HEK293T (cell line): ENCODE results near the gene OSTC.

Source experiments
- BHLHE40 ChIP-seq: fragments of 450-650 bp; IDR thresholded peaks from 2 replicates; pipeline ENCODE4 v1.6.1; 2016; ENCODE audit warnings: mild to moderate bottlenecking, moderate library complexity, borderline replicate concordance
- FOXK2 ChIP-seq: fragments of 450-650 bp; IDR thresholded peaks from 2 replicates; pipeline ENCODE4 v1.6.1; 2016; ENCODE audit warnings: mild to moderate bottlenecking
- FOXM1 ChIP-seq: fragments of 450-650 bp; IDR thresholded peaks from 2 replicates; pipeline ENCODE4 v1.6.1; 2017; ENCODE audit warnings: mild to moderate bottlenecking, borderline replicate concordance
- LEF1 ChIP-seq: fragments of 450-650 bp; IDR thresholded peaks from 2 replicates; pipeline ENCODE4 v1.6.1; 2017; ENCODE audit warnings: mild to moderate bottlenecking, borderline replicate concordance
- SP1 ChIP-seq: fragments of 450-650 bp; IDR thresholded peaks from 2 replicates; pipeline ENCODE4 v1.6.1; 2017

- TF ChIP-seq LEF1 (no peak), FOXK2 (no peak), FOXM1 (no peak), SP1 (no peak), BHLHE40 (no peak)
Observed at GRCh38 chr4:108709722-108710121, 59.3 kb downstream of the OSTC start.
